HG02973 (cell line): ENCODE data around the gene HECTD3.

ENCODE experiments used
- ATAC-seq: cut with Tn5 transposase; IDR thresholded peaks from one replicate; pipeline ENCODE4 v1.9.1; 2021; ENCODE audit warnings: moderate library complexity; ENCODE audit not compliant: unreplicated experiment

HECTD3 gene

GRCh38 chr1:45010855-45011811 is at the start of gene HECTD3:
TSS of gene HECTD3 (minus strand) at chr1:45011324. CDS start at chr1:45011257, 67 bp downstream.
- ATAC-seq = peak; percentile 54

DNA sequence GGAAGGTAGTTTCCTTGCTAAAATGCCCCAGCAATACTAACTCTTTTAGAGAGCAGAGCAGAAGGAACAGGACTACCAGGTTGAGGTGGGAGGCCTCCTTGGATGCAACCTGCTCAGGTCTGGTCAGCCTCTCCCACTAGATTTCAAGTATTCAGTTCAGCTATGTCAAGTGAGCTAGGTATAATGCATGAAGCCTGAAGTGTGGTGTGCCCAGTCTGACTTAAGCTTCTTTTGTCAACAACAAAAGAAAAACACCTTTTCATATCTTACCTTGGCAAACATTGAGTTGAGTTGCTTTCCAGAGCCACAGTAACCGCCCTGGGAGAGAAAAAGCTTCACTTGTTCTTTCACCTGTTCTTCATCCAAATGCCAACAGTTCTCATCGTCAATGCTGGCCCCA is 48.7 kb upstream of the HECTD3 start:
- no peak for ATAC-seq

DNA sequence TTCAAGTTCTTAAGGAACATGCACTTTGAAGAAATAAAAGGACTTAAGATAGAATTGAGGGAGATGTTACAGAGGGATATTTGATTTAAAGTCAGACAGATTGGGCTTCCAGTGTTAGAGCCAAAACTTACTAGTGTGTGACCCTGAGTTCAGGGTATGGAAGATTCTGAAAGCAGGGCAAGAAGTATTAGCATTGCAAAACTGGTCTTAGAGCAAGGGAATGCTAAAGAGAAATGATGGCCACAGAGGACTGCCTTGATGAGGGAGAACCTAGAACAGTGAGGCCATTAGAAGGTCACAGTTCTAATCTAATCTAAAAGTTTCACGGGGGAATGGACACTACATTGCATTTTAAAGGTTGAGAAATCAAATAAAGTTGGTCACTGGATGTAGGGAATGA is 46.4 kb upstream of the HECTD3 start:
- ATAC-seq = no peak

DNA sequence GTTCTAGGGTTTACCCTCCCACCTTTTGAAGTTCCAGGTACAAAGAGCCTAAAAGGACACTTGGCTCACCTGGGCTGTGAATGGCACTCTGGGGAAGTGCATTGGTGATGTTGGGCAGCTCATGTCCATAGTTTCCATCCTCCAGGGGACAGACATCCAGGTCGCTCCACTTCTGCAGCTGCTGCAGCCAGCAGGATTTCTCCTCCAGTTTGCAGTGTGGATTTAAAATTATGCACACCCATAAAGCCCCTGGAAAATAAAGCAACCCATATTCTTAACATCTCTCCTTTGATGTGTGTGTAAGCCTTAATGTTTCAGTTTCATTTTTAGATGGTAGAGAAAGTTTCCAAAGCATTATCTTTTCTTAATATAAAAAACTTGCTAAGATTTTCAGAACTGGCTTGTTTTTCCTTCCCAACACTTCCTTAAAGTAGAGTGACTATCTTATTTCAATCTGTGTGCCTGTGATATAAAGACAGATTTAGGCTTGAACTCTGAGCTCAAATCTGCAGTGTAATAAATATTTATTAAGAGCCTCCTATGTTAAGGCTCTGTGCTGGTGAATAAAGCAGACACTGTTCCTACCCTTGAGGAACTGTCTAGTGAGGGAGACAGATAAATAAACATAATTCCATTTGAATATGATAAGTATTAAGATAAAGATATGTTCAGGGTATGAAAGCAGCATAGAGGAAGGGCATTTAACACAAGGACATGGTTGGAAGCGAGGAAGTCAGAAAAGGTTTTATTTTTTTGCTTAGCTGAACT is 40.1 kb upstream of the HECTD3 start:
- no peak for ATAC-seq

DNA sequence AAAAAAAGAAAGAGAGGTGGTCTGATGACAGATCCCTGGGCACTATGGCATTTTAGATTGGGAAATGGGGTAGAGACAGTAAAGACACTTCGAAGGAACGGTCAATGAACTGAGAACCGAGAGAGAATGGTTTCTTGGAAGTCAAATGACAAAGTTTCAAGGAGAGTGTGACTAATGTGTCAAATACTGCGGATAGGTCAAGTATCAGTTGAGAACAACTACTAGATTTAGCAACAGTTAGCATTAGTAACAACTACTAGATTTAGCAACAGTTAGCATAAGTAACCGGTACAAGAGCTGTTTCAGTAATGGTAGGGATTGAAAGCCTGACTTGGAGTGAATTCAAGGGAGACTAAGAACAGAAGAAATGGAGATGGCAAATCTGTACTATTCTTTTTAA is 35.9 kb upstream of the HECTD3 start:
- ATAC-seq = no peak

GRCh38 chr1:45044916-45045315 is 33.8 kb upstream of the HECTD3 start:
- ATAC-seq = no peak

DNA sequence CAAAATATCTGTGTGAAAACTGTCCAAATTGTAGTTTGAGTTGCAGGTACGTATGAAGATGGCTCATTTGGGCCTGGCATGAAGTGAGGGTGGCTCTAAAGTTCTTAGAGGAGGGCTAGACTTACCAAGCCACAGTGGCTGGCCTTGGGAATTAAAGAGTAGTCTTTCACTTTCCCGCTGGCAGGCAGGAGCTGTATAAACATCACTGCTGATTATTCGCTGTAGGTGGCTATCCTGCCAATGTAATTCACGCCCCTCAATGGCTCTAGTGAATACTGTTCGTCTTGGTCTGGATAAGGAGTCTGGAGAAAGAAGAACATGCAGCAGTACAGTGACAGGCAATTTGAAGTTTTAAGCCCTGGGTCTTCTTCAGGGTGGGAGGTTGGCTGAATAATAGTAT is 32.0 kb upstream of the HECTD3 start:
- no peak for ATAC-seq

- no peak for ATAC-seq
These were observed 29.2 kb upstream of the HECTD3 start for GRCh38 chr1:45040297-45040696.

GRCh38 chr1:45038661-45039364 is 27.7 kb upstream of the HECTD3 start:
- ATAC-seq = no peak

- no peak for ATAC-seq
These were observed 27.1 kb upstream of the HECTD3 start for GRCh38 chr1:45038240-45038639.

- ATAC-seq = no peak
These were observed 26.3 kb upstream of the HECTD3 start for GRCh38 chr1:45037456-45037855.

DNA sequence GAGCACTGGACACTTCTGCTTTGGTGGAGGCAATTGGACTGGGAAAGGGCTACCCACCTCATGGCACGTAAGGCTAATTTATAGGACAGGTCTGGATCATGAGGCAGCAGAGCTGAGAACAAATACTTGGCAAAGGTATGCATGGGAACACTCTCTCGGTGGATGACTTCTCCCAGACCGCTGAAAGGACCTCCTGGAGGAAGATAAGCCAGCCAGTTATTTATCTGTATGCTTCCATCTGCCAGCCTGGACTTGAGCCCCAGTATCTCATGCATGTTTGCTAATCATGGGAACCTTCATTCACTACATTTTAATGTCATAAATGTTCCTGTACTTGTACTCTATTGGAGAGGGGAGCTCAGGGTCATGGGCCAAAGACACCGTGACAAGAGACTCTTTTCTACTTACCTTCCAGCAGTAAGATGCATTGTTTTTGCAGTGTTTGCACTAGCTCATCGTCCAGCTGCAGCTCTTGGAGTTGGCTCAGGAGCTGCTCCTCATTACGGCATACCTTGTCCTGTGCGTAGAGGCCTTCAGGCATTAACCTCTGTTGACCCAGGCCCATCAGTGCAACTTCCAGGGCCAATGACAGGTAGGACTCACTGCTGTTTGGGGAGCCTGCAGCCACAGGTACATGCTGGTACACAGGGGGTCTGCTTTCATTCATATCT is 24.6 kb upstream of the HECTD3 start:
- no peak for ATAC-seq

DNA sequence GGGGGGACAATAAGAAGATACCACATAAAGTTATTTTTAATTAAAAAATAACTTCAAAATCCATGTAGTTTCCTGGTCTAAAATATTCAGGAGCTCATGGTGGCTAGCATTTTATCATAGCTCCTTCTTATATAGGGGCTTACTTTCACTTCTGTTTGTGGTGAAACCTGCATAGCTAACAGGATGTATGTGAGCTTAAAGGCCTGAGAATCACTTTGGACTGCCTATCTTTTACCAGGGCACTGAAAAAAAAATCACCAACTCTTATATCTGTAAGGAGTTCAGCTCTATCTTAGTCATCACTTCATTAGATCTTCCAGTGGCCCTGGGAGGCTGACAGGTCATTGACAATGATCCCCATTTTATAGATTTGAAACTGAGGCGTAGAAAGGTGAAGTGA is 22.2 kb upstream of the HECTD3 start:
- no peak for ATAC-seq

GRCh38 chr1:45032837-45033236 is 21.7 kb upstream of the HECTD3 start:
- ATAC-seq = no peak

- ATAC-seq = no peak
These were observed 15.3 kb upstream of the HECTD3 start for GRCh38 chr1:45026446-45026845.

DNA sequence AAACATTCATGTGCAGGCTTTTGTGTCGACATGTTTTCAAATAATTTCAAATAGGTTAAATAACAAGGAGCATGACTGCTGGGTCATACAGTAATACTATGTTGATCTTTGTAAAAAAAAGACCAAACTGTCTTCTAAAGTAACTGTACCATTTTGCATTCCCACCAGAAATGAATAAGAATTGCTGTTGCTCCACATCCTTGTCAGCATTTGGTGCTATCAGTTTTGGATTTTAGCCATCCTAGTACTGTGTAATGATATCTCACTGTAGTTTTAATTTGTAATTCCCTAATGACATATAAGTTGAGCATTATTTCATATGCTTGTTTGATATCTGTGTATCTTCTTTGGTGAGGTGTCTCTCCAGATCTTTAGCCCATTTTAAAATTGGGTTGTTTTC is 12.5 kb upstream of the HECTD3 start:
- ATAC-seq = no peak

GRCh38 chr1:45018599-45019230 is 7.6 kb upstream of the HECTD3 start:
- ATAC-seq = no peak

DNA sequence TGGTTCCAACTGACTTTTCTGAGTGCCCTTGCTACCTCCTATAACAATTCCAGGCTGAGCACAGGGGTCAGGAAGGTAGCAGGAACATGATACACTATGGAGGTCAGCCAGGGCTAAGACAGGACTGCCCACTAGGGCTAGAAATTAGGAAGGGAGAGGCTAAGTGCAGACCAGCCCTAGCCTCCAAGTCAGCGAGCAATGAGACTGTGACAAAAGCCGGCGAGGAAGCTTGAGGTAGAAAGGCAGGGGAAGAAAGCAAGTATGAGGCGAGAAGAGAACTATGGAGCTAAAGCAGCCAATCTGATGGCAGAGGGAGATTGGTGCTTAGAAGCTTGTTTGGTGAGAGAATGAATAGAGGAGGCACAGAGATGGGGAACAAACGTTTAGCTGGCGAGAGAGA is 5.6 kb upstream of the HECTD3 start:
- no peak for ATAC-seq

DNA sequence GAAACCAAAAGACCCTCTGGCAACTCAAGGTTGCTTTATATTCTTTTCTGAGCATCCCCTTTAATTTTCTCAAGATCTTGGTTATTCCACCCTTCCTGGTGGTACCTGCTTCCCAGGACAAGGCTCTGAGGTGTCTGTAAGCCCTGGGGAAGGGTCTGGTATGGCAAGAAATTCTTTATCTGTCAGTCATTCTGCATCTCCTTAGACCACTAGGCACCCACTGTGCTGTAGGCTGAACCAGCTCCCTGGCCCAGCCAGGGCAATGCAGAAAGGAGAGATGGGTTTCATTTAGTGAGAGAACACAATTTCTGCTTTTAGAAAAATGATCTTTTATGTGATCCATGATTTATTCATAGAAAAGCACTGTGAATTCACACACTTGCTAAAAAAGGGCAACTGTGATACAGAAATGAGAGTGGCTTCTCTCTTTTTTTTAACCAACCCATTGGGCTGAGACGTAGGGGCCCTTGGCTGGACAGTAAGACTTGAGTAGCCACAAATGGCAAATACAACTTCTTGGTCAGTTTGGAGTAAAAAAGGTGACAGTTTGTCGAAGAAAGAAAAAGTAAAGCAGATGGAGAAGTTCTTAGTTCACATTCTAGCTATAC is 5.1 kb upstream of the HECTD3 start:
- ATAC-seq = no peak

DNA sequence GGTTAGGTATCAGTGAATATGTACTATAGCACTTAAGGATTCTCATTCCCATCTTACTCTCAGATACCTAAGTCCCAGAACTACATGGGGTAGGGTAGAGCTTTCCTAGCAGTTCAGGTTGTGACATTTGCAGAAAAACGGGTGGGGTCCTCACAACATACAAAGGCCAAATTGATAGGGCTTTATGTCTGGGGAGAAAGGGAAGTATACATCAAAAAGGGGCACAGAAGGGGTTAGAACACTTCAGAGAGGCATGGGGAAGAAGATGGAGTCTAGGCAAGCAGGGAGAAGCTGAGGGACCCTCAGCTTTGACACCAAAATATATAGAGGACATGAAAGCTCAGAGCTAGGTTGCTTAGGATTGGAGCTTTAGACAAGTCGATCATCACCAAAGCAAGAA is 4.6 kb upstream of the HECTD3 start:
- no peak for ATAC-seq
